ENCODE measurements around the gene UNKL. TPM values are rescaled to one million over a fixed set of nuclear protein-coding genes. Genes with fewer than 3 reads are reported as not detected.

Gene UNKL
- polyA plus RNA-seq, 1 donor = 21.9 TPM

DNA sequence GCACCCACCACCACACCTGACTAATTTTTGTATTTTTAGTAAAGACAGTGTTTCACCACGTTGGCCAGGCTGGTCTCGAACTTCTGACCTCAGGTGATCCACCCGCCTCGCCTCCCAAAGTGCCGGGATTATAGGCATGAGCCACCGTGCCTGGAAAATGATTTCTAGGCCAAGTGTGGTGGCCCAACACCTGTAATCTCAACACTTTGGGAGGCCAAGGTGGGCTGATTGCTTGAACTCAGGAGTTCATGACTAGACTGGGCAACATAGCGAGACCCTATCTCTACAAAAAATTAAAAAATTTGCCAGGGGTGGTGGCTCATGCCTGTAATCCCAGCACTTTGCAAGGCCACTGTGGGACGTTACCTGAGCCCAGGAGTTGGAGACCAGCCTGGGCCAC is 92.1 kb downstream of the UNKL start:
- no CpG with 5 or more reads among the region's 8 CpGs for WGBS (ENCODE audit: insufficient coverage, low lambda C conversion rate)
- Histone ChIP-seq H3K27ac (ENCODE audit: low read length) (no peak overlapping the region), H3K9me3 (ENCODE audit: control insufficient read depth, low read depth, low read length) (peaks cover 2% of the 10 kb centered on the region), H3K4me3 (ENCODE audit: low read length) (no peak overlapping the region), H3K4me1 (ENCODE audit: control insufficient read depth, insufficient read depth, low read length) (no peaks in the 10 kb centered on the region), H3K36me3 (ENCODE audit: control insufficient read depth, insufficient read depth, low read length) (peaks cover 77% of the 10 kb centered on the region), H3K27me3 (ENCODE audit: control insufficient read depth, insufficient read depth, low read length) (no peaks in the 10 kb centered on the region)
- DNase-seq = no peak

DNA sequence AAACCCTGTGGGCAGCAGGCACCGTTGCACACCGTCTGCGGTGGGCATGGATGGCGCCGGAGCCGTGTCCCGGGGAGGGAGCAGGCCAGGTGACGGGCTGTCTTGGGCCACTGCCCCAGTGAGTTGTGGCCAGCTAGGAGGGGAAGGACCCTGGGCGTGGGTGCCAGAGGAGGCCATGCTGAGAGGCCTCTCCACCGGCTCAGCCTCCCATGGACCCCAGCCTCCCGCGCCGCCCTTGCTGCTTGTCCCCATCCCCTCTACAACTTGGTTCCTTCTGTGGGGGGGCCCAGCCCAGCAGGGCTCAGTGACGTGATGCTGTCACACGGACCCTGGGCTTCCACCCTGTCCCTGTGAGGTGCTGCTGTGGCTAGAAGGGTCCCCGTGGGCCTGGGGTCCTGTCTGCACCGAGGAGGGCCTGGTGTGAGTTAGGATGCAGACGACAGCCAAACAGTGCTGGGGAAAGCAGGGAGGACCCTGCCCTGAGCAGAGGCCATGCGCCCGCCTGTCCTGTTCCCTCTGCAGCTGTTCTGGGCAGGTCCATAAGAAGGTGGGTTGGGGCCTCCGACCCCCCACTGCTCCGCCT is 93.8 kb downstream of the UNKL start:
- Histone ChIP-seq H3K27ac (ENCODE audit: low read length) (no peak overlapping the region), H3K4me1 (ENCODE audit: control insufficient read depth, insufficient read depth, low read length) (no peaks in the 10 kb centered on the region), H3K36me3 (ENCODE audit: control insufficient read depth, insufficient read depth, low read length) (peaks cover 91% of the 10 kb centered on the region), H3K9me3 (ENCODE audit: control insufficient read depth, low read depth, low read length) (peaks cover 2% of the 10 kb centered on the region), H3K27me3 (ENCODE audit: control insufficient read depth, insufficient read depth, low read length) (no peaks in the 10 kb centered on the region), H3K4me3 (ENCODE audit: low read length) (no peak overlapping the region)
- no CpG with 5 or more reads among the region's 22 CpGs for WGBS (ENCODE audit: insufficient coverage, low lambda C conversion rate)
- no peak for DNase-seq

DNA sequence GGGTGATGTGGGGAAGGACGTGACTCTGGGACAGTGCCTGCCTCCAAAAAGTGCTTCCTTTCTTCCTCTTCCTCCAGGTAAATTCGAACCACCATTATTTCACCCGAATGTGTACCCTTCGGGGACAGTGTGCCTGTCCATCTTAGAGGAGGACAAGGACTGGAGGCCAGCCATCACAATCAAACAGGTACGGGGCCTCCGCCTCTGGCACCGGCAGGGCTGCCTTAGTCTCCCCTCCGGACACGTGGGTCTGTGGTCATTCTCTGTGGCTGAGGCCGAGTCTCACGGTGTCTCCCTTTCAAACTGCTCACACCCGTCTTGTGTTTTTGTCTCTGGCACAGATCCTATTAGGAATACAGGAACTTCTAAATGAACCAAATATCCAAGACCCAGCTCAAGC is 94.4 kb downstream of the UNKL start:
- Histone ChIP-seq H3K36me3 (ENCODE audit: control insufficient read depth, insufficient read depth, low read length) (peaks cover 92% of the 10 kb centered on the region), H3K4me1 (ENCODE audit: control insufficient read depth, insufficient read depth, low read length) (no peaks in the 10 kb centered on the region), H3K27ac (ENCODE audit: low read length) (no peak overlapping the region), H3K4me3 (ENCODE audit: low read length) (no peak overlapping the region), H3K9me3 (ENCODE audit: control insufficient read depth, low read depth, low read length) (peaks cover 2% of the 10 kb centered on the region), H3K27me3 (ENCODE audit: control insufficient read depth, insufficient read depth, low read length) (no peaks in the 10 kb centered on the region)
- WGBS (ENCODE audit: insufficient coverage, low lambda C conversion rate) = no CpG with 5 or more reads among the region's 12 CpGs
- no peak for DNase-seq

- DNase-seq = no peak
- Histone ChIP-seq H3K4me1 (ENCODE audit: control insufficient read depth, insufficient read depth, low read length) (no peaks in the 10 kb centered on the region), H3K27me3 (ENCODE audit: control insufficient read depth, insufficient read depth, low read length) (no peaks in the 10 kb centered on the region), H3K4me3 (ENCODE audit: low read length) (no peak overlapping the region), H3K36me3 (ENCODE audit: control insufficient read depth, insufficient read depth, low read length) (peaks cover 92% of the 10 kb centered on the region), H3K27ac (ENCODE audit: low read length) (no peak overlapping the region), H3K9me3 (ENCODE audit: control insufficient read depth, low read depth, low read length) (peaks cover 3% of the 10 kb centered on the region)
- WGBS (ENCODE audit: insufficient coverage, low lambda C conversion rate) = no CpG with 5 or more reads among the region's 33 CpGs
These were observed 95.5 kb downstream of the UNKL start for GRCh38 chr16:1319041-1319440.

- H3K27me3 ChIP-seq (ENCODE audit: control insufficient read depth, insufficient read depth, low read length) = no peaks in the 10 kb centered on the region
- no CpG with 5 or more reads among the region's 9 CpGs for WGBS (ENCODE audit: insufficient coverage, low lambda C conversion rate)
- no peaks in the 10 kb centered on the region for H3K4me1 ChIP-seq (ENCODE audit: control insufficient read depth, insufficient read depth, low read length)
- H3K27ac ChIP-seq (ENCODE audit: low read length) = no peak overlapping the region
- H3K36me3 ChIP-seq (ENCODE audit: control insufficient read depth, insufficient read depth, low read length) = peaks cover 90% of the 10 kb centered on the region
- DNase-seq = no peak
- H3K9me3 ChIP-seq (ENCODE audit: control insufficient read depth, low read depth, low read length) = peaks cover 9% of the 10 kb centered on the region
- no peak overlapping the region for H3K4me3 ChIP-seq (ENCODE audit: low read length)
These were observed 96.3 kb downstream of the UNKL start for GRCh38 chr16:1318268-1318545.

DNA sequence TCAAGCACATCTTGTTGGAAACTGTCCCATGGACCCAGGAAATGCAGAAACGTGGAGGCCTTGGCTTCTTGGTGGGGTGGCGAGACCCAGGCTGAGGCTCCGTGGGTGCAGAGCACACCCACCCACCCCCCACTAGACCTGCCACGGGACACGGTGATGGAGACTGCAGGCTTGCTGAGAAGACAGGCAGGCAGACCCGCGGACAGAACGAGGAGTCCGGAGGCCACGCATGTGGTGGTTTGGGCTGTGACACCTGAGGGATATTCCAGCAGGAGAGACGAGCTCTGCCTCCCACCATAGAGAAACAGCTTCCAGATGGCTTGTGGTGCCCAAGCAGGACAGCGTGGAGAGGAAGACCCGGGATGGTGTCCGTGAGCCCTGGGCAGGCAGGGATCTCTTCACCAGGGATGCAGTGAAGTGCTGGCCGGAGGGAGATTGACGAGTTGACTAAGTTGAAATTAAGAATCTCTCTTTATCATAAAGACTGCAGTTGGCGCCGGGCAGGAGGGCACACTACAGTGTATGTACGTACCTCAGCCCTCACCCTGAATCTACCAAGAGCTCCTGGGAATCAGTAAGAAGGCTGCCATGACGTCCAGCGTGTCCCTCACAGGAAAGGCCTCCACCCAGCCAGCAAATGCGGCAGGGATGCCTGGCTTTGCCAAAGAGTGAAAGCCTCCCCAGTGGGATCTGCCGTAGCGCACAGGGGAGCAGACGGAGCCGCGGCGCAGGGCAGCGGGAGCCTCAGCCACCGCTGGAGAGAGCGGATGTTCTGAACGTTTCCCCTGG is 96.8 kb downstream of the UNKL start:
- Histone ChIP-seq H3K36me3 (ENCODE audit: control insufficient read depth, insufficient read depth, low read length) (peaks cover 91% of the 10 kb centered on the region), H3K4me3 (ENCODE audit: low read length) (no peak overlapping the region), H3K27ac (ENCODE audit: low read length) (no peak overlapping the region), H3K9me3 (ENCODE audit: control insufficient read depth, low read depth, low read length) (peaks cover 9% of the 10 kb centered on the region), H3K4me1 (ENCODE audit: control insufficient read depth, insufficient read depth, low read length) (peaks cover 5% of the 10 kb centered on the region), H3K27me3 (ENCODE audit: control insufficient read depth, insufficient read depth, low read length) (no peaks in the 10 kb centered on the region)
- DNase-seq = no peak
- WGBS (ENCODE audit: insufficient coverage, low lambda C conversion rate) = no CpG with 5 or more reads among the region's 32 CpGs

DNA sequence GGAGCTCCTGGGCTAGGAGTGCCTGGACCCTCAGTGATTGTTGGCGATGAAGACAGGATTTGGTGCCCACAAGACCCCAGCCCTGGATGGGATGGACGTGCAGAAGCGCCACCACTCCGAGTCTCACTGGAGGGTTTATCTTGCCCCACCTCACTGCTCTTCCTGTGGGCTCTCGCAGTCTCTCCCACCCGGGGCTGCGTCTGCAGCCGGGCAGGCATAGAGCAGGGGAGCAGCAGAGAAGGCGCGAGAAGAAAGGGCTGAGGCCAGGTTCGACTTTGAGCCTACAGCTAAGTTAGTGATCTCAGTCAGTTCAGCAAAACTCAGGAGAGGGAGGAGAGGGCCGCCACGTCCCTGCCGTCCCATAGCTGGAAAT is 98.5 kb downstream of the UNKL start:
- peaks cover 84% of the 10 kb centered on the region for H3K36me3 ChIP-seq (ENCODE audit: control insufficient read depth, insufficient read depth, low read length)
- H3K4me3 ChIP-seq (ENCODE audit: low read length) = no peak overlapping the region
- no CpG with 5 or more reads among the region's 14 CpGs for WGBS (ENCODE audit: insufficient coverage, low lambda C conversion rate)
- H3K27me3 ChIP-seq (ENCODE audit: control insufficient read depth, insufficient read depth, low read length) = no peaks in the 10 kb centered on the region
- H3K27ac ChIP-seq (ENCODE audit: low read length) = no peak overlapping the region
- peaks cover 14% of the 10 kb centered on the region for H3K4me1 ChIP-seq (ENCODE audit: control insufficient read depth, insufficient read depth, low read length)
- no peak for DNase-seq
- H3K9me3 ChIP-seq (ENCODE audit: control insufficient read depth, low read depth, low read length) = peaks cover 9% of the 10 kb centered on the region

- peaks cover 77% of the 10 kb centered on the region for H3K36me3 ChIP-seq (ENCODE audit: control insufficient read depth, insufficient read depth, low read length)
- no peak overlapping the region for H3K27ac ChIP-seq (ENCODE audit: low read length)
- no peak for DNase-seq
- no peaks in the 10 kb centered on the region for H3K27me3 ChIP-seq (ENCODE audit: control insufficient read depth, insufficient read depth, low read length)
- peaks cover 14% of the 10 kb centered on the region for H3K4me1 ChIP-seq (ENCODE audit: control insufficient read depth, insufficient read depth, low read length)
- H3K9me3 ChIP-seq (ENCODE audit: control insufficient read depth, low read depth, low read length) = peaks cover 9% of the 10 kb centered on the region
- H3K4me3 ChIP-seq (ENCODE audit: low read length) = no peak overlapping the region
- WGBS (ENCODE audit: insufficient coverage, low lambda C conversion rate) = no CpG with 5 or more reads among the region's 46 CpGs
These were observed 99.1 kb downstream of the UNKL start for GRCh38 chr16:1315081-1316032.

DNA sequence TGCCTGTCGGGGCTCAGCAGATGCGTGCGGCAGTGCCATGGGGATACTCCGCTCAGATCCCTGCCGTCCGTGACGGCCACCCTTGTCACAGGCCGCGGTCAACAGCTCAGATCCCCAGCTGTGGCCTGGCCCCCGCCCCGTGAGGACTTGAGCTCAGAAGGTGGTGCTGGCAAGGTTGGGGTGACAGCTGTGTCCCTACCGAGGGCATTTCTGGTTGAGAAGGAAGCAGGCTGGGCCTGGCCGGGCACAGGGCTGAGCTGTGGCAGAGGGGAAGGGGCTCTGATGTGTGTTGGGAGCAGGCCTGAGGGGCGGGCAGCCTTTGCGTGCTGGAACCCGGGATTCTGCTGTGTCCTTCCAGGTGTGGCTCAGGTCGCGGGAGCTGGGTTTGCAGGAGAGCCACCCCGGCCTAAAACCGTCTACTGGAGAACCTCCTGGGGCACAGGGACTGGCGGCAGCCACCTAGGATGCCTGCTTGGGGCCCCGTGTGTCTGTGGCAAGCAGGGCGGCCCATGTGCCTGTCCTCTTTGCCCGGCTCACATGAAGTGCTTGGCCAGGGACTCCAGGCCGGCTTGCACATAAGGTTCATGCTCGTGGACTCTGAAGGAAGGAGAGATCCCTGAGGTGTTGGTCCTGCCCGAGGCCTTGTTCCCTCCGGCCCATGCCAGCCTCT is 100.0 kb downstream of the UNKL start:
- Histone ChIP-seq H3K36me3 (ENCODE audit: control insufficient read depth, insufficient read depth, low read length) (peaks cover 69% of the 10 kb centered on the region), H3K27ac (ENCODE audit: low read length) (no peak overlapping the region), H3K4me1 (ENCODE audit: control insufficient read depth, insufficient read depth, low read length) (peaks cover 14% of the 10 kb centered on the region), H3K4me3 (ENCODE audit: low read length) (no peak overlapping the region), H3K9me3 (ENCODE audit: control insufficient read depth, low read depth, low read length) (peaks cover 9% of the 10 kb centered on the region), H3K27me3 (ENCODE audit: control insufficient read depth, insufficient read depth, low read length) (no peaks in the 10 kb centered on the region)
- WGBS (ENCODE audit: insufficient coverage, low lambda C conversion rate) = no CpG with 5 or more reads among the region's 28 CpGs
- DNase-seq = no peak

GRCh38 chr16:1313721-1314369 is 100.7 kb downstream of the UNKL start:
- Histone ChIP-seq H3K27ac (ENCODE audit: low read length) (no peak overlapping the region), H3K9me3 (ENCODE audit: control insufficient read depth, low read depth, low read length) (peaks cover 6% of the 10 kb centered on the region), H3K27me3 (ENCODE audit: control insufficient read depth, insufficient read depth, low read length) (no peaks in the 10 kb centered on the region), H3K4me3 (ENCODE audit: low read length) (no peak overlapping the region), H3K4me1 (ENCODE audit: control insufficient read depth, insufficient read depth, low read length) (peaks cover 14% of the 10 kb centered on the region), H3K36me3 (ENCODE audit: control insufficient read depth, insufficient read depth, low read length) (peaks cover 62% of the 10 kb centered on the region)
- 100% methylated on average over 1 of the region's 38 CpGs for WGBS (ENCODE audit: insufficient coverage, low lambda C conversion rate)
- no peak for DNase-seq

All from large intestine (tissue), 3 donors.